Activated T-helper 1 cell treated with anti-CD3 and anti-CD28 coated beads, Interleukin-12 subunit alpha, Interleukin-12 subunit beta, Interleukin-2, Interleukin-4 antibody, amounts not matched to agents 30 ng/mL and 10 ng/mL and 1 ng/mL, durations not matched to agents 14 hours and 24 hours and 36 hours (primary cell): ENCODE data around the gene HSD17B13. TPM values are rescaled to one million over a fixed set of nuclear protein-coding genes. Genes with fewer than 3 reads are reported as not detected.

Experiments used
- DNase-seq: peaks from one replicate; pipeline ENCODE4 v3.0.0; 2021; ENCODE audit warnings: low spot score
- H3K27ac Mint-ChIP-seq: one replicate; pipeline ENCODE4 v1.8.0; 2021; ENCODE audit warnings: mild to moderate bottlenecking, mixed read lengths
- H3K27me3 Mint-ChIP-seq: one replicate; pipeline ENCODE4 v1.8.0; 2022; ENCODE audit warnings: mild to moderate bottlenecking, moderate library complexity, mixed read lengths; ENCODE audit not compliant: insufficient read depth
- H3K36me3 Mint-ChIP-seq: one replicate; pipeline ENCODE4 v1.8.0; 2021; ENCODE audit warnings: low read depth, mixed read lengths
- H3K4me1 Mint-ChIP-seq: one replicate; pipeline ENCODE4 v1.8.0; 2021; ENCODE audit warnings: low read depth, mixed read lengths
- H3K4me3 Mint-ChIP-seq: one replicate; pipeline ENCODE4 v1.8.0; 2021; ENCODE audit warnings: mild to moderate bottlenecking, moderate library complexity, mixed read lengths
- H3K9me3 Mint-ChIP-seq: one replicate; pipeline ENCODE4 v1.8.0; 2021; ENCODE audit warnings: mixed read lengths
- intact Hi-C: fragments of 100-400 bp; cut with micrococcal nuclease; formaldehyde crosslinking; loops from one replicate; pipeline ENCODE4 v1.15.1; 2024
- total RNA-seq: library from RNA; stranded (reverse); gene quantifications from 2 replicates; pipeline ENCODE4 v1.2.3, GENCODE V29; 2022

Gene HSD17B13
- total RNA-seq: 0.10 TPM in 1 of 2 replicates, not detected in the other

GRCh38 chr4:87322754-87323153, at the start of gene HSD17B13:
HSD17B13 (minus strand) TSS chr4:87322882; CDS start chr4:87322841, 41 bp downstream.
- no peaks in the 10 kb centered on the region for H3K36me3 Mint-ChIP-seq
- DNase-seq: no peak
- no peak within 1 kb of the TSS for H3K4me3 Mint-ChIP-seq
- no peak within 1 kb of the TSS for H3K27ac Mint-ChIP-seq
- H3K27me3 Mint-ChIP-seq: peaks cover 3% of the 10 kb centered on the region
- H3K4me1 Mint-ChIP-seq: no peaks in the 10 kb centered on the region
- H3K9me3 Mint-ChIP-seq: no peaks in the 10 kb centered on the region
- intact Hi-C loops: no loop called here

GRCh38 chr4:87370068-87370467, 47.4 kb upstream of the HSD17B13 start:
- DNase-seq: no peak
- H3K4me3 Mint-ChIP-seq: no peak overlapping the region
- no peak overlapping the region for H3K27ac Mint-ChIP-seq
- no peaks in the 10 kb centered on the region for H3K9me3 Mint-ChIP-seq
- no peaks in the 10 kb centered on the region for H3K4me1 Mint-ChIP-seq
- intact Hi-C loops: loop anchor here (10.0 kb wide), 1 partner anchor 475 kb away; no protein-coding TSS in a partner anchor
- no peaks in the 10 kb centered on the region for H3K27me3 Mint-ChIP-seq
- peaks cover 9% of the 10 kb centered on the region for H3K36me3 Mint-ChIP-seq

GRCh38 chr4:87366521-87367162, 44.0 kb upstream of the HSD17B13 start:
- Mint-ChIP-seq H3K4me1 (no peaks in the 10 kb centered on the region), H3K4me3 (no peak overlapping the region), H3K9me3 (no peaks in the 10 kb centered on the region), H3K36me3 (peaks cover 9% of the 10 kb centered on the region), H3K27ac (no peak overlapping the region), H3K27me3 (no peaks in the 10 kb centered on the region)
- no peak for DNase-seq
- intact Hi-C loops: no loop called here

GRCh38 chr4:87365348-87365747, 42.7 kb upstream of the HSD17B13 start:
- Mint-ChIP-seq H3K36me3 (peaks cover 4% of the 10 kb centered on the region), H3K9me3 (no peaks in the 10 kb centered on the region), H3K4me1 (no peaks in the 10 kb centered on the region), H3K4me3 (no peak overlapping the region), H3K27ac (no peak overlapping the region), H3K27me3 (no peaks in the 10 kb centered on the region)
- no peak for DNase-seq
- intact Hi-C loops: no loop called here

GRCh38 chr4:87363552-87363951, 40.9 kb upstream of the HSD17B13 start:
- H3K4me1 Mint-ChIP-seq: no peaks in the 10 kb centered on the region
- intact Hi-C loops: no loop called here
- DNase-seq: no peak
- H3K4me3 Mint-ChIP-seq: no peak overlapping the region
- H3K9me3 Mint-ChIP-seq: no peaks in the 10 kb centered on the region
- H3K27ac Mint-ChIP-seq: no peak overlapping the region
- H3K36me3 Mint-ChIP-seq: peaks cover 2% of the 10 kb centered on the region
- H3K27me3 Mint-ChIP-seq: no peaks in the 10 kb centered on the region

GRCh38 chr4:87360338-87360935, 37.8 kb upstream of the HSD17B13 start:
- no peak for DNase-seq
- no peaks in the 10 kb centered on the region for H3K9me3 Mint-ChIP-seq
- intact Hi-C loops: no loop called here
- H3K27me3 Mint-ChIP-seq: no peaks in the 10 kb centered on the region
- no peak overlapping the region for H3K4me3 Mint-ChIP-seq
- no peaks in the 10 kb centered on the region for H3K4me1 Mint-ChIP-seq
- no peaks in the 10 kb centered on the region for H3K36me3 Mint-ChIP-seq
- H3K27ac Mint-ChIP-seq: no peak overlapping the region

- no peak overlapping the region for H3K27ac Mint-ChIP-seq
These were observed 36.6 kb upstream of the HSD17B13 start for GRCh38 chr4:87359258-87359657.

GRCh38 chr4:87356832-87357526, 34.3 kb upstream of the HSD17B13 start:
- no peak overlapping the region for H3K4me3 Mint-ChIP-seq
- H3K4me1 Mint-ChIP-seq: peaks cover 6% of the 10 kb centered on the region
- H3K27ac Mint-ChIP-seq: no peak overlapping the region
- H3K9me3 Mint-ChIP-seq: no peaks in the 10 kb centered on the region
- no peak for DNase-seq
- intact Hi-C loops: no loop called here
- peaks cover 6% of the 10 kb centered on the region for H3K36me3 Mint-ChIP-seq
- H3K27me3 Mint-ChIP-seq: no peaks in the 10 kb centered on the region

More at GRCh38 chr4:87359258-87359657, 36.6 kb upstream of the HSD17B13 start:
- Mint-ChIP-seq H3K36me3 (no peaks in the 10 kb centered on the region), H3K27me3 (no peaks in the 10 kb centered on the region), H3K4me1 (no peaks in the 10 kb centered on the region), H3K9me3 (no peaks in the 10 kb centered on the region), H3K4me3 (no peak overlapping the region)
- no peak for DNase-seq
- intact Hi-C loops: no loop called here

GRCh38 chr4:87354168-87355102, 31.8 kb upstream of the HSD17B13 start:
- Mint-ChIP-seq H3K4me3 (no peak overlapping the region), H3K27me3 (no peaks in the 10 kb centered on the region), H3K27ac (no peak overlapping the region), H3K36me3 (peaks cover 6% of the 10 kb centered on the region), H3K9me3 (no peaks in the 10 kb centered on the region), H3K4me1 (peaks cover 6% of the 10 kb centered on the region)
- DNase-seq: no peak
- intact Hi-C loops: loop anchor here (5.0 kb wide), 1 partner anchor 113 kb away; no protein-coding TSS in a partner anchor

- no peak overlapping the region for H3K27ac Mint-ChIP-seq
- peaks cover 6% of the 10 kb centered on the region for H3K36me3 Mint-ChIP-seq
- no peak overlapping the region for H3K4me3 Mint-ChIP-seq
- no peaks in the 10 kb centered on the region for H3K9me3 Mint-ChIP-seq
- DNase-seq: no peak
- no peaks in the 10 kb centered on the region for H3K27me3 Mint-ChIP-seq
- H3K4me1 Mint-ChIP-seq: peaks cover 6% of the 10 kb centered on the region
- intact Hi-C loops: loop anchor here (5.0 kb wide), 1 partner anchor 114 kb away; no protein-coding TSS in a partner anchor
These were observed 30.9 kb upstream of the HSD17B13 start for GRCh38 chr4:87353592-87353991.

- Mint-ChIP-seq H3K9me3 (peaks cover 16% of the 10 kb centered on the region), H3K36me3 (peaks cover 14% of the 10 kb centered on the region), H3K27ac (no peak overlapping the region), H3K4me1 (no peaks in the 10 kb centered on the region), H3K4me3 (no peak overlapping the region), H3K27me3 (no peaks in the 10 kb centered on the region)
- intact Hi-C loops: no loop called here
- DNase-seq: no peak
These were observed 22.5 kb upstream of the HSD17B13 start for GRCh38 chr4:87345139-87345538.

GRCh38 chr4:87342872-87343271, 20.2 kb upstream of the HSD17B13 start:
- Mint-ChIP-seq H3K27ac (no peak overlapping the region), H3K4me3 (no peak overlapping the region), H3K27me3 (no peaks in the 10 kb centered on the region), H3K4me1 (no peaks in the 10 kb centered on the region), H3K36me3 (peaks cover 20% of the 10 kb centered on the region), H3K9me3 (peaks cover 16% of the 10 kb centered on the region)
- DNase-seq: no peak
- intact Hi-C loops: no loop called here
